ENCODE data around the gene PRR5L.

- TF ChIP-seq CTCF (IDR thresholded peaks at IDR 0.05), result no peak
- no peak for TF ChIP-seq CHD2 (IDR thresholded peaks at IDR 0.05; ENCODE audit: low read length, partially characterized antibody)
- TF ChIP-seq POLR2AphosphoS5 (IDR thresholded peaks at IDR 0.05; ENCODE audit: low read depth, low read length), result no peak
- no peak for TF ChIP-seq GATA2 (CRISPR knock-in tag; IDR thresholded peaks at IDR 0.05)
- TF ChIP-seq SIN3A (IDR thresholded peaks at IDR 0.05; ENCODE audit: borderline replicate concordance, low read depth, low read length), result no peak
- TF ChIP-seq GABPA (IDR thresholded peaks at IDR 0.05; ENCODE audit: low read depth), result no peak
- TF ChIP-seq MAX (IDR thresholded peaks at IDR 0.05; ENCODE audit: low read depth), result no peak
Observed at GRCh38 chr11:36375353-36376008, 79.4 kb downstream of the PRR5L start.

Data from SK-N-SH (cell line).